WTC11 (cell line): ENCODE measurements around the gene ZNF576.

ENCODE experiments used
- CTCF ChIP-seq: fragments of 200-600 bp; IDR thresholded peaks from 2 replicates; pipeline ENCODE4 v1.8.0; 2022; ENCODE audit warnings: antibody characterized with exemption
- ESRRA ChIP-seq: sonication (generic); formaldehyde crosslinking; IDR thresholded peaks from 2 replicates; pipeline ENCODE4 v1.8.1; 2022; ENCODE audit warnings: mild to moderate bottlenecking, missing genetic modification reagents, borderline replicate concordance
- KAT7 ChIP-seq: sonication (generic); formaldehyde crosslinking; IDR thresholded peaks from 2 replicates; pipeline ENCODE4 v1.8.1; 2023; ENCODE audit warnings: missing genetic modification reagents, mild to moderate bottlenecking, borderline replicate concordance
- NR3C1 ChIP-seq: sonication (generic); formaldehyde crosslinking; conservative IDR thresholded peaks from 2 replicates; pipeline ENCODE4 v1.8.1; 2023; ENCODE audit warnings: low read depth, mild to moderate bottlenecking, missing genetic modification reagents

- TF ChIP-seq CTCF = no peak
- no peak for TF ChIP-seq KAT7 (CRISPR knock-in tag)
- TF ChIP-seq NR3C1 = no peak
- no peak for TF ChIP-seq ESRRA (CRISPR knock-in tag)
Observed at GRCh38 chr19:43620061-43621001, 23.9 kb downstream of the ZNF576 start.
